Measurements from ENCODE around the gene FSHR.

Gene FSHR

GRCh38 chr2:49154140-49154539 is at the start of gene FSHR:
Gene FSHR (minus strand): TSS chr2:49154515. CDS start chr2:49154417, 98 bp downstream.
- no peak for DNase-seq (ENCODE audit: low spot score in 2 of 2)
- H3K36me3 Mint-ChIP-seq = no peaks in the 10 kb centered on the region
- peaks cover 2% of the 10 kb centered on the region for H3K9me3 Mint-ChIP-seq
- no peaks in the 10 kb centered on the region for H3K27me3 Mint-ChIP-seq
- H3K27ac Mint-ChIP-seq = no peak within 1 kb of the TSS
- ATAC-seq (ENCODE audit: low read depth) = no peak
- H3K4me1 Mint-ChIP-seq = no peaks in the 10 kb centered on the region
- no peak within 1 kb of the TSS for H3K4me3 Mint-ChIP-seq

- Mint-ChIP-seq H3K4me1 (no peaks in the 10 kb centered on the region), H3K9me3 (no peaks in the 10 kb centered on the region), H3K4me3 (no peak overlapping the region), H3K36me3 (no peaks in the 10 kb centered on the region), H3K27me3 (no peaks in the 10 kb centered on the region), H3K27ac (no peak overlapping the region)
- ATAC-seq (ENCODE audit: low read depth) = no peak
- DNase-seq (ENCODE audit: low spot score in 2 of 2) = no peak
Measured at GRCh38 chr2:49199266-49199665, 45.0 kb upstream of the FSHR start.

GRCh38 chr2:49194701-49195100 is 40.4 kb upstream of the FSHR start:
- Mint-ChIP-seq H3K9me3 (peaks cover 2% of the 10 kb centered on the region), H3K27me3 (no peaks in the 10 kb centered on the region), H3K36me3 (no peaks in the 10 kb centered on the region), H3K4me3 (no peak overlapping the region), H3K4me1 (no peaks in the 10 kb centered on the region), H3K27ac (no peak overlapping the region)
- DNase-seq (ENCODE audit: low spot score in 2 of 2) (no peak), ATAC-seq (ENCODE audit: low read depth) (no peak)

GRCh38 chr2:49192036-49192435 is 37.7 kb upstream of the FSHR start:
- H3K4me3 Mint-ChIP-seq = no peak overlapping the region
- H3K36me3 Mint-ChIP-seq = no peaks in the 10 kb centered on the region
- no peaks in the 10 kb centered on the region for H3K27me3 Mint-ChIP-seq
- DNase-seq (ENCODE audit: low spot score in 2 of 2) (no peak), ATAC-seq (ENCODE audit: low read depth) (no peak)
- no peak overlapping the region for H3K27ac Mint-ChIP-seq
- peaks cover 2% of the 10 kb centered on the region for H3K9me3 Mint-ChIP-seq
- no peaks in the 10 kb centered on the region for H3K4me1 Mint-ChIP-seq

GRCh38 chr2:49189512-49190225 is 35.4 kb upstream of the FSHR start:
- Mint-ChIP-seq H3K36me3 (no peaks in the 10 kb centered on the region), H3K9me3 (peaks cover 7% of the 10 kb centered on the region)

GRCh38 chr2:49186050-49186648 is 31.8 kb upstream of the FSHR start:
- no peak overlapping the region for H3K27ac Mint-ChIP-seq

More at GRCh38 chr2:49189512-49190225, 35.4 kb upstream of the FSHR start:
- DNase-seq (ENCODE audit: low spot score in 2 of 2) (no peak), ATAC-seq (ENCODE audit: low read depth) (no peak)
- H3K27me3 Mint-ChIP-seq = no peaks in the 10 kb centered on the region
- no peak overlapping the region for H3K4me3 Mint-ChIP-seq
- no peak overlapping the region for H3K27ac Mint-ChIP-seq
- H3K4me1 Mint-ChIP-seq = no peaks in the 10 kb centered on the region

GRCh38 chr2:49178656-49179055 is 24.3 kb upstream of the FSHR start:
- Mint-ChIP-seq H3K4me1 (no peaks in the 10 kb centered on the region), H3K9me3 (peaks cover 2% of the 10 kb centered on the region), H3K27me3 (no peaks in the 10 kb centered on the region), H3K36me3 (no peaks in the 10 kb centered on the region), H3K27ac (no peak overlapping the region), H3K4me3 (no peak overlapping the region)
- ATAC-seq (ENCODE audit: low read depth) = no peak
- DNase-seq (ENCODE audit: low spot score in 2 of 2) = no peak

More at GRCh38 chr2:49186050-49186648, 31.8 kb upstream of the FSHR start:
- ATAC-seq (ENCODE audit: low read depth) (no peak), DNase-seq (ENCODE audit: low spot score in 2 of 2) (no peak)
- Mint-ChIP-seq H3K4me3 (no peak overlapping the region), H3K27me3 (no peaks in the 10 kb centered on the region), H3K4me1 (no peaks in the 10 kb centered on the region), H3K36me3 (no peaks in the 10 kb centered on the region), H3K9me3 (peaks cover 6% of the 10 kb centered on the region)

GRCh38 chr2:49177194-49177593 is 22.9 kb upstream of the FSHR start:
- no peaks in the 10 kb centered on the region for H3K36me3 Mint-ChIP-seq
- ATAC-seq (ENCODE audit: low read depth) (no peak), DNase-seq (ENCODE audit: low spot score in 2 of 2) (no peak)
- no peaks in the 10 kb centered on the region for H3K4me1 Mint-ChIP-seq
- H3K27me3 Mint-ChIP-seq = no peaks in the 10 kb centered on the region
- peaks cover 2% of the 10 kb centered on the region for H3K9me3 Mint-ChIP-seq
- no peak overlapping the region for H3K4me3 Mint-ChIP-seq
- H3K27ac Mint-ChIP-seq = no peak overlapping the region

GRCh38 chr2:49175831-49176230 is 21.5 kb upstream of the FSHR start:
- no peaks in the 10 kb centered on the region for H3K27me3 Mint-ChIP-seq
- H3K36me3 Mint-ChIP-seq = no peaks in the 10 kb centered on the region
- no peak for ATAC-seq (ENCODE audit: low read depth)
- no peak overlapping the region for H3K4me3 Mint-ChIP-seq
- H3K9me3 Mint-ChIP-seq = peaks cover 4% of the 10 kb centered on the region
- H3K27ac Mint-ChIP-seq = no peak overlapping the region
- no peaks in the 10 kb centered on the region for H3K4me1 Mint-ChIP-seq
- DNase-seq (ENCODE audit: low spot score in 2 of 2) = no peak

- no peak for ATAC-seq (ENCODE audit: low read depth)
- peaks cover 4% of the 10 kb centered on the region for H3K9me3 Mint-ChIP-seq
- H3K36me3 Mint-ChIP-seq = no peaks in the 10 kb centered on the region
- H3K27me3 Mint-ChIP-seq = no peaks in the 10 kb centered on the region
- no peak overlapping the region for H3K4me3 Mint-ChIP-seq
- no peaks in the 10 kb centered on the region for H3K4me1 Mint-ChIP-seq
- H3K27ac Mint-ChIP-seq = no peak overlapping the region
- DNase-seq (ENCODE audit: low spot score in 2 of 2) = no peak
Measured at GRCh38 chr2:49174750-49175149, 20.4 kb upstream of the FSHR start.

- Mint-ChIP-seq H3K27me3 (no peaks in the 10 kb centered on the region), H3K9me3 (peaks cover 2% of the 10 kb centered on the region), H3K4me3 (no peak overlapping the region), H3K4me1 (no peaks in the 10 kb centered on the region), H3K36me3 (no peaks in the 10 kb centered on the region), H3K27ac (no peak overlapping the region)
- ATAC-seq (ENCODE audit: low read depth) (no peak), DNase-seq (ENCODE audit: low spot score in 2 of 2) (no peak)
Measured at GRCh38 chr2:49167131-49167530, 12.8 kb upstream of the FSHR start.

- no peak for ATAC-seq (ENCODE audit: low read depth)
Measured at GRCh38 chr2:49165662-49166061, 11.3 kb upstream of the FSHR start.

GRCh38 chr2:49164729-49165128 is 10.4 kb upstream of the FSHR start:
- Mint-ChIP-seq H3K27ac (no peak overlapping the region), H3K9me3 (no peaks in the 10 kb centered on the region), H3K27me3 (no peaks in the 10 kb centered on the region), H3K4me1 (no peaks in the 10 kb centered on the region), H3K36me3 (no peaks in the 10 kb centered on the region), H3K4me3 (no peak overlapping the region)
- ATAC-seq (ENCODE audit: low read depth) = no peak
- no peak for DNase-seq (ENCODE audit: low spot score in 2 of 2)

More at GRCh38 chr2:49165662-49166061, 11.3 kb upstream of the FSHR start:
- no peak overlapping the region for H3K4me3 Mint-ChIP-seq
- H3K9me3 Mint-ChIP-seq = no peaks in the 10 kb centered on the region
- H3K27ac Mint-ChIP-seq = no peak overlapping the region
- no peak for DNase-seq (ENCODE audit: low spot score in 2 of 2)
- no peaks in the 10 kb centered on the region for H3K27me3 Mint-ChIP-seq
- H3K4me1 Mint-ChIP-seq = no peaks in the 10 kb centered on the region
- H3K36me3 Mint-ChIP-seq = no peaks in the 10 kb centered on the region

- Mint-ChIP-seq H3K4me1 (no peaks in the 10 kb centered on the region), H3K9me3 (peaks cover 2% of the 10 kb centered on the region), H3K27ac (no peak overlapping the region), H3K36me3 (no peaks in the 10 kb centered on the region), H3K4me3 (no peak overlapping the region), H3K27me3 (no peaks in the 10 kb centered on the region)
- no peak for DNase-seq (ENCODE audit: low spot score in 2 of 2)
- no peak for ATAC-seq (ENCODE audit: low read depth)
Measured at GRCh38 chr2:49162151-49162550, 7.8 kb upstream of the FSHR start.

- DNase-seq (ENCODE audit: low spot score in 2 of 2) (no peak), ATAC-seq (ENCODE audit: low read depth) (no peak)
- no peaks in the 10 kb centered on the region for H3K4me1 Mint-ChIP-seq
- H3K27ac Mint-ChIP-seq = no peak overlapping the region
- no peaks in the 10 kb centered on the region for H3K36me3 Mint-ChIP-seq
- H3K4me3 Mint-ChIP-seq = no peak overlapping the region
- H3K27me3 Mint-ChIP-seq = no peaks in the 10 kb centered on the region
- peaks cover 2% of the 10 kb centered on the region for H3K9me3 Mint-ChIP-seq
Measured at GRCh38 chr2:49154891-49155290, 576 bp upstream of the FSHR start.

All from memory B cell (primary cell).